Spleen (tissue), 7 donors: ENCODE measurements around the gene MUC22.

Experiments
- CTCF ChIP-seq, 11 experiments: fragments of 200-600 bp in 7 of 11; fragments of 450-650 bp in 4 of 11; sonication (generic) in 4 of 11; IDR thresholded peaks in 8 of 11; conservative IDR thresholded peaks in 3 of 11; 1 replicate in 7 of 11; 2 replicates in 4 of 11; pipeline versions ENCODE4 v1.4.0 to v1.8.0; 2016 to 2021; ENCODE audit warnings: antibody characterized with exemption in 11 of 11, inconsistent platforms in 4 of 11, mild to moderate bottlenecking in 1 of 11
- POLR2A ChIP-seq, 3 donors: fragments of 450-650 bp; IDR thresholded peaks; one replicate each; pipeline ENCODE4 v1.5.1; 2017; ENCODE audit warnings: antibody characterized with exemption in 3 of 3, mild to moderate bottlenecking in 1 of 3
- donor health status: DM: no; HTN: no; CAD: no; lungs with moderate emphysema.
- donor health status: DM: no; HTN: no; CAD: no.
- donor health status: DM: no; HTN: no; CAD: no.

GRCh38 chr6:31035862-31036497, 25.7 kb downstream of the MUC22 start:
- TF ChIP-seq CTCF (IDR thresholded peaks at IDR 0.05 in 8 of 11, conservative IDR thresholded peaks at IDR 0.05 in 3 of 11) (no peak), POLR2A (IDR thresholded peaks at IDR 0.05) (no peak)
